ENCODE results near the gene TAPBP. TPM values are rescaled to one million over a fixed set of nuclear protein-coding genes. Genes with fewer than 3 reads are reported as not detected.
A peak's percentile ranks its signal among the peaks of the same experiment; 100 is the strongest.

The TAPBP gene
- total RNA-seq, 2 donors from 2014 or later: 50.3 to 108 TPM

DNA sequence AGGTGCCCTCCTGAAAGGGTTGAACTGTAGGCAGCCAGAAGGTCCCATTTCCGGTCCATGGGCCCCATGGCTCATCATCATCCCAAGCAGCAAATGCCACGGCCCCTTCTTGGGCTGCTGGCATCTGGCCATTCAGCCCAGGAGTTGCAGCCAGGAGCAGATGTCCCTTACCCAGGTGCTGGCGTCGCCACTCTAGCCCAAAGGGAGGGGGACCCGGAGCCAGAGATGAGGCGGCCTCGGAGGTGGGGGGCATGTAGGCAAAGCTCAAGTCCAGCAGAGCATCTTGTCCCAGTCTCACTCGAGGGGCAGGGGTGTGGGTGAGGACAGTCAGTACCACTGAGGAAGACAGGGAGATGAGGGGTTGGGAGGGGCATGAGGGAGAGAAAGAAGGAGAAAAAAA lies 8.8 kb downstream of the TAPBP start:
- ATAC-seq: no peak
- DNase-seq: no peak
- TF ChIP-seq, protein P1, sequence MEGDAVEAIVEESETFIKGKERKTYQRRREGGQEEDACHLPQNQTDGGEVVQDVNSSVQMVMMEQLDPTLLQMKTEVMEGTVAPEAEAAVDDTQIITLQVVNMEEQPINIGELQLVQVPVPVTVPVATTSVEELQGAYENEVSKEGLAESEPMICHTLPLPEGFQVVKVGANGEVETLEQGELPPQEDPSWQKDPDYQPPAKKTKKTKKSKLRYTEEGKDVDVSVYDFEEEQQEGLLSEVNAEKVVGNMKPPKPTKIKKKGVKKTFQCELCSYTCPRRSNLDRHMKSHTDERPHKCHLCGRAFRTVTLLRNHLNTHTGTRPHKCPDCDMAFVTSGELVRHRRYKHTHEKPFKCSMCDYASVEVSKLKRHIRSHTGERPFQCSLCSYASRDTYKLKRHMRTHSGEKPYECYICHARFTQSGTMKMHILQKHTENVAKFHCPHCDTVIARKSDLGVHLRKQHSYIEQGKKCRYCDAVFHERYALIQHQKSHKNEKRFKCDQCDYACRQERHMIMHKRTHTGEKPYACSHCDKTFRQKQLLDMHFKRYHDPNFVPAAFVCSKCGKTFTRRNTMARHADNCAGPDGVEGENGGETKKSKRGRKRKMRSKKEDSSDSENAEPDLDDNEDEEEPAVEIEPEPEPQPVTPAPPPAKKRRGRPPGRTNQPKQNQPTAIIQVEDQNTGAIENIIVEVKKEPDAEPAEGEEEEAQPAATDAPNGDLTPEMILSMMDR (IDR thresholded peaks at IDR 0.05): no peak
- TF ChIP-seq POLR2A (IDR thresholded peaks at IDR 0.05): no peak
- H3K9me3 ChIP-seq: no peaks in the 10 kb centered on the region
- intact Hi-C loops (cut with DNase I): no loop called here
- H3K4me1 ChIP-seq: peaks cover 13% of the 10 kb centered on the region
- 64 to 85% methylated on average over 4 to 8 of the region's 8 CpGs for WGBS, 2 donors
- H3K4me3 ChIP-seq: no peak overlapping the region
- H3K27me3 ChIP-seq: no peaks in the 10 kb centered on the region
- peaks cover 0 to 18% of the 10 kb centered on the region in 2 donors for H3K36me3 ChIP-seq (replicated peaks in 1 of 2; ENCODE audit: insufficient read depth in 1 of 2, low read depth in 2 of 2)
- no peak overlapping the region for H3K27ac ChIP-seq

DNA sequence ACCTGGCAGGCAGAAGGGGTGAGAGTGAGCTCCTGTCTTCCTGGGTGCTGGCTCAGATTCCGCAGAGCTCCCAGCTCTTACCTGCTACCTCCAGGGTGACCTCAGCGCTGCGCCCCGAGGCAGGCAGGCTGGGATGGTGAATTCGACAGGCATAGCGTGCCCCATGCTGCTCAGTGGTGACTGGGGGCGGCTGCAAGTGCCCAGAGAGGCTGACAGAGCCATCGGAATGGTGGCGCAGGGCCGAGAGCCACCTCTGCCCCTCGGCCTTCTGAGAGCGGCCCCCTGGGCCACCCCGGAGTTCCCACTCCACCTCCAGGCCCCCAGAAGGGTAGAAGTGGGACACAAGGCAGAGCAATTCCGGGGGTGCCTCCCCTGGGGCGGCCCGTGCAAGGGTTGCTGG lies 9.7 kb downstream of the TAPBP start:
- TF ChIP-seq POLR2A (IDR thresholded peaks at IDR 0.05): no peak
- TF ChIP-seq, protein P1 (IDR thresholded peaks at IDR 0.05): no peak
- WGBS, 2 donors: 87 to 89% methylated on average over 7 to 9 of the region's 16 CpGs
- ATAC-seq: no peak
- Histone ChIP-seq H3K4me3 (no peak overlapping the region), H3K9me3 (no peaks in the 10 kb centered on the region), H3K27me3 (no peaks in the 10 kb centered on the region), H3K27ac (no peak overlapping the region), H3K4me1 (peaks cover 16% of the 10 kb centered on the region), H3K36me3 (replicated peaks in 1 of 2; ENCODE audit: insufficient read depth in 1 of 2, low read depth in 2 of 2) (peaks cover 0 to 17% of the 10 kb centered on the region in 2 donors)
- intact Hi-C loops (cut with DNase I): no loop called here
- no peak for DNase-seq

DNA sequence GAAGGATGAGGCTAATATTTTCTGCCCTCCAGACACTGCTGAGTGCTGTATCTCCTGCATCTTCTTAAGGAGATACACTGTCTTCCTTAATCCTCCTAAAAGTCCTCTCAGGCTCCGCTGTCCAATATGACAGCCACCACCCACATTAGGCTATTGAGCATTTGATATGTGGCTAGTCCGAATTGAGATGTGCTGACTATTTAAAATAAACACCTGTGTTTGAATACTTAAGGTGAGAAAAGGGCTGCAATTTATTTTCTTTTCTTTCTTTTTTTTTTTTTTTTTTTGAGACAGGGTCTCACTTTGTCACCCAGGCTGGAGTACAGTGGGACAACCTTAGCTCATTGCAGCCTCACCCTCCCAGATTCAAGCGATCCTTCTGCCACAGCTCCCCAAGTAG lies 12.0 kb downstream of the TAPBP start:
- no peak for ATAC-seq
- no peak for DNase-seq
- Histone ChIP-seq H3K4me1 (peaks cover 25% of the 10 kb centered on the region), H3K27me3 (no peaks in the 10 kb centered on the region), H3K27ac (no peak overlapping the region), H3K4me3 (no peak overlapping the region), H3K36me3 (replicated peaks in 1 of 2; ENCODE audit: insufficient read depth in 1 of 2, low read depth in 2 of 2) (peaks cover 0 to 17% of the 10 kb centered on the region in 2 donors), H3K9me3 (no peaks in the 10 kb centered on the region)
- TF ChIP-seq, protein P1 (IDR thresholded peaks at IDR 0.05): no peak
- TF ChIP-seq POLR2A (IDR thresholded peaks at IDR 0.05): no peak
- 67 to 86% methylated on average over 3 of the region's 3 CpGs for WGBS, 2 donors
- intact Hi-C loops (cut with DNase I): no loop called here

DNA sequence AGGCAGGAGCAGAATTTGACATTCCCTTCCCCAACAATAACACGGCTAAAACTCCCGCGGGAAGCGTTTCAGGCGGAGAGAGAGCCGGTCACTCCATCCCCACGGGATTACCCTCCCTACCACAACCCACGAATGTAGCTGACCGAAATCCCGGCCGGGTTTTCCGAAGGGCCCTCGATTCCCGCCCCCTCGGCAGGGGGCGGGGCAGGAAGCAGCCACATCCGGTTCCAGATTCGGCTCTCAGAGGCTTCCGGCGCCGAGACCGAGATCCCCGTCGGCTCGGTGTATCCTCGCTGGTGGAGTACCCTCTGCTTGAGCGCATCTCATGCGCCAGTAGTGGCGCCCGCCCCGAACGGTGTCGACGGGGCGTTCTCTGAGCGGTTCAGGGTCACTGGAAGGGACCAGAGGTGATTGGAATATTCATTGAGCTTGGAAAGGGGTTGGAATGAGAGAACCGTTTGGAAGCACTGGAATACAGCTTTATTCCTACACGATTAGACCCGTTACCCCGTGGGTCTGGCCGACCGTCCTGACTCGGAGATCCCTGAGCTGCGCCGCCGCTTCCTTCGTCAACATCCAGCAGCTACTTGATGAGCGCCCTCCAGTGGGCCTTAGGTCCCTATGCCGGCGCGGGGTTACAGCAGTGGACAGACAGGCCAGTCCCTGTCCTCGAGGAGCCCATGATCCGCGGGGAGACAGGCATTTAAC lies 14.5 kb downstream of the TAPBP start:
- Histone ChIP-seq H3K27me3 (no peaks in the 10 kb centered on the region), H3K4me1 (peaks cover 26% of the 10 kb centered on the region), H3K36me3 (replicated peaks in 1 of 2; ENCODE audit: insufficient read depth in 1 of 2, low read depth in 2 of 2) (peaks cover 0 to 9% of the 10 kb centered on the region in 2 donors), H3K9me3 (no peaks in the 10 kb centered on the region), H3K4me3 (peak overlapping the region; percentile 44 to 85), H3K27ac (peak overlapping the region; percentile 83 to 99 (median 89))
- intact Hi-C loops (cut with DNase I): no loop called here
- DNase-seq (peak; percentile 90 to 92 (median 90)), ATAC-seq (peak; percentile 82)
- TF ChIP-seq POLR2A (IDR thresholded peaks at IDR 0.05): peak in 2 of 3 donors; percentile 76 to 80
- TF ChIP-seq, protein P1 (IDR thresholded peaks at IDR 0.05): peak; percentile 25 to 75 (median 59)
- 0% methylated on average over 22 to 54 of the region's 54 CpGs for WGBS, 2 donors
